IPS-NIHi7 (cell line): Measurements from ENCODE around the gene ISCA1.

Experiments used
- DNase-seq: peaks from one replicate; pipeline ENCODE4 v3.0.0; 2012; ENCODE audit warnings: mixed read lengths; ENCODE audit errors: extremely low spot score

ISCA1 gene

DNA sequence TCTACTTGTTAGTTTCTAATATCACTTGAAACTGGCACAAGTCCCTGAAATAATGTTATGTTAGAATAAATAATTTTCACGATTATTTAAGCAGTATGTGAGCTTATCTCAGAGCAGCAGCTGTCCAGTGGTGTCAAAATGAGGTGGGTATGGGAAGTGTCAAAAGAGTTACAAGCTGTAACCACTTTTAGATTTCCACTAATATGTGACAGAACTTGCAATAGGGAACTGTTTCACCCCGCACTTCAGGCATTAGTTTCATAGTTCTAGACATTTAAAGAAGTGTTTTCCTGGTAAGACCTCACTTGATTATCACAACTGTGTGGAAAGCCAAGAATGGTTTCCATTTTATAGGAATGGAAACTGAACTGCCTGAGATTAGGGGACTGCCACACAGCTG is 2.9 kb upstream of the ISCA1 start:
- DNase-seq, result no peak

DNA sequence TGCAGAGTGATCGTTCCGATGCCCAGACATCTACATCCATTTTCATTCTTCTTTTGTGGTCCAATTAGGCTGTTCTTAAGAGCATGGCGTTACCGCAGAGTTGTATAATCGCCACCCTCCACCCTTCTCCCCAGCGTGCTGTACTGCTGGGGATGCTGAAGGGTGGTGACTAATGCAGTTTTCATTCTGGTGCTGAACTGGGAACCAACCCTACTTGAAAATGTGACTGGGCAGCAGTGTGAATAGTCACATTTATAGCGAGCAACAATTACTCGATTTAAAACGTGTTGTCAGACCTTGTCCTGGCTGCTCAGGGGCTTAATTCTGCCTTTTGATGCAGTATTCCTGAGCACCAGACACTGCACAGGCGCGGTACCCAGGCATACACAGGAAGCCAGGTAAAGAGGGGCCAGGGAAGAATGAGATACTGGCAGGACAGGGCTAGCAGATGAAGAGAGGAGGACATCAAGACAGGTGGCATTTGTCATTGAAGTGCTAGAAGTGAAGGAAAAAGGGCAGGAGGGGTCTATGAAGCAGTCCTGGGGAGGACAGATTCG is 719 bp upstream of the ISCA1 start:
- DNase-seq, result peak; percentile 18

DNA sequence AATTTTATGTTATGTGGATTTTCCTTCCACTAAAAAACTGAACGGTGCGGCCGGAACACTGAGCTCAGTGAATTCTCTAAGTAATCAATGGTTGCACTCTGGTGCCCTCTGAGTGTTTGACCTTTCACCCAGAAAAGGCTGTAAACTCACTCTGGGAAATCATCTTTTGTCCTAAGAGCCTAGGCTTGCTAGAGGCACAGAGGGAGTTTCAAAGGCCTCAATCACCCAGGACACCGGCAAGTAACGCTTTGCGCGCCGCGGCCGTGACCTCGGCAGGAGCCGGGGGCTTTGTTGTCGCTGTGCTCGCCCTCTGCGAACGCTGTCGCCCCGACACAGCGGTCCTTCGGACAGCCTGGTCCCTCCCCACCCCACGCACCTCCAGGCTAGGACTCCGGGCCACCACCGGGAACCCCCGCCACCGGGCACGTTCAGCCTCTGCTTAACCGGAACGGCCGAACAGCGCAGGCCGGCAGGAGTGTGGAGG is 703 bp downstream of the ISCA1 start:
- DNase-seq, result no peak

DNA sequence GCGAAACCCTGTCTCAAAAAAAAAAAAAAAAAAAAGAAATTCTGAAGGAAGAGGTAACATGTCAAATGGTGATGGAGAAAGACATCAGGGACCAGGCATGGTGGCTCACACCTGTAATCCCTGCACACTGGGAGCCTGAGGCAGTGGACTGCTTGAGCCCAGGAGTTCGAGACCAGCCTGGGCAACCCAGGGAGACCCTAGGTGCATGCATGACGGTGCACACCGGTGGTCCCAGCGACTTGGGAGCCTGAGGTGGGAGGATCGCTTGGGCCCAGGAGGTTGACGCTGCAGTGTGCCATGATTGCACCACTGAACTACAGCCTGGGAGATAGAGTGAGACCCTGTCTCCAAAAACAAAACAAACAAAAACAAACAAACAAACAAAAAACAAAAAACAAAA is 1.8 kb downstream of the ISCA1 start:
- DNase-seq, result no peak

DNA sequence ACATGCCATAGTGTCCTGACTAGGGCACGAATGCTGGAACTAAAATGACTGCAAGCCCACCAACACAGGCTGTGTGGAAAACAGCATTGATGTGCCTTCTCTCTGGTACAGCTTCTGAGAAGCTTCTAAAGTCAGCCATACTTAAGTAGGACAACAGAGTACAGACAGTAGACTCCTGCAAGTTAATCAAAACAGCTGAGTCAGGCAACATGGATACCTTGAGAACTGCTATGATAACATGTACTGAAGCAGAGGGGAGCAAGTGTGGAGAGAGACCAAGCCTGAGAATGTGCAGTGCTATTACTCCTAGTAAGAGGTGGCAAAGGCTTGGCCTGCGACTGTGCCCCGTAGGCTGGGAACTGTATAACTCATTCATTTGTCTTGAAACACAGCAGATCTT is 2.5 kb downstream of the ISCA1 start:
- no peak for DNase-seq

DNA sequence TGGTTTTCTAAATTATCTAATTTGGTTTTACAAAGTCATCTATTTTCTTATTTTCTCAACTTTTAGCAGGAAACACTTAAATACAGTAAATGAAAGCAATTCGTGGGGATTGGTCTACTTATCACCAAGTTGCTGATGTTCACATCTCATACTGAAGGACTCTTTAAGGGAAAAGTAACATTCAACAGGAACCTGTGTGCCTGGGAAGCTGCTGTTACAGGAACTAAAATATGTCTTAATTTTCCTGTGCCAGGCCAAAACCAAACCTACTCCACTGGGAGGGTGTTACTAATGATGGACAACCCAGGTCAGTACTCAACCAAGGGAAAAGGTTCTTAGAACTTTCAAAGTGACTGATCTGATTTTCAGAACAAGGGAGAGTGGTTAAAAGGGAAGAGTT is 5.3 kb downstream of the ISCA1 start:
- no peak for DNase-seq

DNA sequence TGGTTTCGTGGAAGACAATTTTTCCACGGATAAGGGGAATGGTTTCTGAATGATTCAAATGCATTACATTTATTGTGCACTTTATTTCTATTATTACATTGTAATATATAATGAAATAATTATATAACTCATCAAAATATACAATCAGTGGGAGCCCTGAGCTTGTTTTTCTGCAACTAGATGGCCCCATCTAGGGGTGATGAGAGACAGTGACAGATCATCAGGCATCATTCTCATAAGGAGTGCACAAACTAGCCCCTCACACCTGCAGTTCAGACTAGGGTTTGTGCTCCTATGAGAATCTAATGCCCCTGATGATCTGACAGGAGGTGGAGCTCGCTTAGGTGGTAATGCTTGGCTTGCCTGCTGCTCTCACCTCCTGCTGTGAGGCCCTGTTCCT is 6.4 kb downstream of the ISCA1 start:
- no peak for DNase-seq

DNA sequence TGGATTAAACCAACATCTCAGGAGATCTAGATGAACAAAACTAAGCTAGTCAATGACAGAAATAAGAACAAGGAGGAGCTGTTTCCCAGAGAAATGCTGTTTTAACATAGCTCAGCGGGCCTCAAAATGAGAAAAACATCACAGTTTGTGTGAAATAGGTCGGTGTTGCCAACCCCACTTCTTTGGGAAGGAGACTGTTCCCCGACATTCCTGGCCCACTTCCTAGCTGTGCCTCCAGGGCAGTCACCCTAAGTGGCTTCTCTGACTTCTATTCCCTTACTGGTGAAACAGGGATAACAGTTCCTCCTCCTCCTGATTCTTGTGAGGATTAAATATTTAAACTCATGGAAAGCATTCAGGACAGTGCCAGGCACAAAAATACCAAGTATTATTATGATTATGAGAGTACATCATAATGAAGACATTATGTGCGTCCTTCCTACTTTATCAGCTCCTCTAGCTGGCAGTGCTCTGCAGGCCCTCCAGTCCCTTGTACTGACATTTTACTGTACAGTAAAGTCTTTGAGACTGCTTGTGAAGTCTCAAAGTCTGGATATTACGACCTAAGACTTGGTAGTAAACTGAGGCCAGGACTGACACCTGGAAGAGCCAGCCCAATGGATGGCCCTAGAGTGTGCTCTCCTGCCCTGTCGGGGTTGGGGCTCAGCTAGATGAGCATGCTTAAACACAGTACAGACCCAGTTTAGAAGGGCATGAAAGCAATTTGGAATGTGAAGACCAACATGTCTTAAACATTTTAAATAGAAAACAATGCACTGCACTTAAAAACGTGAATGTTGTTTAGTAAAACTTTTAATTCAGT is 7.3 kb downstream of the ISCA1 start:
- DNase-seq, result no peak

DNA sequence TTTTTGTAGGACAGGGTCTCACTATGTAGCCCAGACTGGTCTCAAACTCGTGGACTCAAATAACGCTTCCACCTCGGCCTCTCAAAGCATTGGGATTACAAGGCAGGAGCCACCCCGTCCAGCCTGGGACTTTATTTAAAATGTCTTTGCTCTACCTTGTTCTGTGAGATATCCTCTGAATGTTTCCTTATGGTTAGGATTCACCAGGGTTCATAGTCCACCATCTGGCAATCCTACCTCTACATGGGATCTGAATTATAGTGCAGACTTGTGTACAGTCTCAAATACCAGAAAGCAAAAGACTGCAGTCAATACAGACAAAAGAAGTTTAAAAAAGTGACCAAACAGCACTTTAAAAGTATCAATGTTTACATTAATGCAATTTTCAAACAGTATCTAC is 10.1 kb downstream of the ISCA1 start:
- no peak for DNase-seq

DNA sequence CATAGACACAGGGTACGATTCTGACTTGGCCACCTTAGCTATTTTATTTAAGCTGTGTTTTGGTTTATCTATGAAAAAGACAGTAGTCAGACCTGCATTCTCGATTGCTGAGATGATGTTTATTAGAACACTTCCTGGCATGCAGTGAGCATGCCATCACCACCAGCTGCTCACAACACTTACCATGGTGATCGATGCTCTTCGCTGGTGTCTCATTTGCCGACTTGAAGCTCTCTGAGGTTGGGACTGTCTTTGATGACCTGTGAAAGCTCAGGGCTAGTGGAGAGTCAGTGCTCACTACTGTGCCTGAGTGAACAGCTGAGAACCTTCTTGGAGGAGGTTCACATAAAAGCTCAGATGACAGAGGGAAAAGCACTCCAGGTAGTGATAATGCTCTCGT is 18.5 kb downstream of the ISCA1 start:
- DNase-seq, result no peak

DNA sequence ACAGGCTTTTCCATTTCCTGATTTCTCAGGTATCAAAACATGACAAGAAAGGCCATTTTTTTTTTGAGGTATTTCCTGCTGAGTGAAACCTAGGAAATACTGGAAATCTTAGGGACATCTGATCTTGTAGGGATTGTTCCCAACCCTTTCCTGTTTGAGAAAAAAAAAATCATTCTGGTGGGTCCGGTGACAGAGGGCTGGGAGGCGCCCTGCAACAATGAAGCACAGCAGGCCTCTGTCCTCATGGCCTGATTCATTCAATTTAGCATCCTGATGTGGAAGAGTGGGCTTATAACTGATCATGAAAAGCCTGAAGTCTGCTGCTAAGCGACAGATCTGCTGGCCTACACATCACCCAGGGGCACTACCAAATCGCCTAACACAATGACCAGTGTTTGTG is 19.8 kb downstream of the ISCA1 start:
- DNase-seq, result no peak

DNA sequence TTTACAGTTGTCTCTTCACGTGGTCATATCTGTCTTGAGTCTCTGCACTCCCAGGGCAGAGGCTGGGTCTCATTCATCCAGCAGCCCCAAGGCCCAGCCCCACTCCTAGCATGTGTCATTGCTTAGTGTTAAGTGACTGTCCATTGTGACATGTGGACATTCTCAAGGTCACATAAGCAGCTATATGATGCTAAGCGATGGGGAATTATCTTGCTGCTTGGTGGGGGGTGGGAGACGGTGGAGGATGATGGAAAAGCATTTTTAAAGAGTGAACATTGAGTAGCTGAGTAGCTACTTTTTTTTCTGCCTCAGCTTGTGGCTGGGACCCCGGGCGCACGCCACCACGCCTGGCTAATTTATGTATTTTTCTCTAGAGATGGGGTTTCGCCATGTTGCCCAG is 22.8 kb downstream of the ISCA1 start, which contains the start of gene C9orf153:
Gene C9orf153 (minus strand): TSS at position 101 of the 400 bp plus-strand sequence. CDS start 30,054 bp downstream, outside the sequence.
- no peak for DNase-seq

DNA sequence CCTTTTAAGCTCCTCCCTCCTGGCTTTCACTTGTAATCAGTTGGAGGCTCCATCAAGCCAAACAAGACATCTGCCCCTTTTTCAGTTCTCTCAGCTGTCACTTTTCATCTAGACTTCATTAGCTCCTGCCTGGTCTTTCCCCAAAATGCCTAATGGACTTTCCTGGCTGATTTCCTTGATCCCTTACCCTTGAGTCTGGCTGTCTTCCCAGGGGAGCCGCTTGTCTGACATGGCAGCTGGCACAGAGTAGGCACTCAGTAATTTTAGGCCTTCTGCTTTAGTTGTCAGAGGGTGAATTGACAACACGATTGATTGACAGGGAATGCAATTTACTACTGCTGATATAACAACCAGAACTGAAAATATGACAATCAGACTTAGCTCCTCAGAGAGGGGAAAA is 24.9 kb downstream of the ISCA1 start:
- DNase-seq, result no peak

DNA sequence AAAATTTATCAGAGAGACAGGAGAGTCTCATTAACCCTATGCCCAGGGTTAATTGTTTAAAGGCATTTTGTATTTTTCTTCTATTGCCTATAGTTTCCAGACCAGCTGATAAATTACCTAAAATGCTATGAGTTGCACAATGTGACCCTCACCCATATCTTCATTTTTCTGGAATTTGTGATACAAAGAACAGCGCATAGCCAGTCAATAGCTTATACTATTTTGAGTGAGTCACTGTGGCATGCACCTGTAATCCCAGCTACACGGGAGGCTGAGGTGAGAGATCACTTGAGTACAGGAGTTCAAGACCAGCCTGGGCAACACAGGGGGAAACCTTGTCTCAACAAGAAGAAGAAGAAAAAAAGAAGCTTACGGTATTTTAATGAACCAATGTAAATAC is 25.7 kb downstream of the ISCA1 start:
- DNase-seq, result no peak

DNA sequence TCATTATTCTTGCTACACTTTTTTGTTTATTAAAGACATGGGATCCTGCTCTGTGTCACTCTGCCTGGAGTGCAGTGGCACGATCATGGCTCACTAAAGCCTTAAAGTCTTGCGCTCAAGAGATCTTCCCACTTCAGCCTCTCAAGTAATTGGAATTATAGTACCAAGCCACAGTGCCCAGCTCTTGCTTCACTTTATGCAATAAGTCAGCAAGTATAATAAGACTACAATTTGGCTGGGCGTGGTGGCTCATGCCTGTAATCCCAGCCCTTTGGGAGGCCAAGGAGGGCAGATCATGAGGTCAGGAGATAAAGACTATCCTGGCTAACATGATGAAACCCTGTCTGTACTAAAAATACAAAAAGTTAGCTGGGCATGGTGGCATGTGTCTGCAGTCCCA is 28.8 kb downstream of the ISCA1 start:
- no peak for DNase-seq

DNA sequence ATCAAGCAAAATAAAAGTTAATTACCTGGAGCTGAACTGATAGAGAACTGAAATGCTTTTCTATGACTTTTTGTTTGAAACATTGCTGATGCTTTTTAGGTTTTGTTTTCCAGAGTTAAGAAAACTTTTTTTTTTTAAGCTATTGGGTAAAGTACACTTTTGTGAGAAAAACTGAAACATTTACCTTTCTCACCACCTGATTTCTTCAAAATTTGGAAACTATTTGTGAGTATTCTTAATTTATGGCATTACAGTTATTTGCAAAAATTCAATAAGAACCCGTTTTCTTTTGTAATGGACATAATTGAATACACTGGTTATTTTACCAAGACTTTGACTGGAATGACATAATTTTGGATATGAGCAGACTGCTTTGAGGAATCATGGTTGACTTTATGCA is 29.5 kb downstream of the ISCA1 start:
- no peak for DNase-seq

DNA sequence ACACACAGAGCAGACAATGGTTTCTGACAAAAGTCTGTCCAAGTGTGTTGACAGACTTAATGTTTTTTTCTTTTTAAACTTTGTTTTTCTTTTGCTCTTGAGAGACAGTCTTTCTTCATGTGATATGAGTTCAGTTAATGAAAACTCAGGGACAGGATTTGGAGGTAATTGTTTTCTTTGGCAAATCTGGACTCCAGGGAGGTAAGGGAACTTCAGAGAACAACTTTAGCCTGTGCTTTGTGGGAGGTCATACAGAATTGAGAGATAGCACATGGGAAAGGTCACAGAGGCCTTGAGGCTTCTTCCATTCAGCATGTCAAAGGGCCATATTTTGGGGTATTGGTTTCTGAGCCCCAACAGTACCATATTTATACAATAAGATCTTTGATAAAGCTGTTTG is 32.2 kb downstream of the ISCA1 start:
- DNase-seq, result no peak

DNA sequence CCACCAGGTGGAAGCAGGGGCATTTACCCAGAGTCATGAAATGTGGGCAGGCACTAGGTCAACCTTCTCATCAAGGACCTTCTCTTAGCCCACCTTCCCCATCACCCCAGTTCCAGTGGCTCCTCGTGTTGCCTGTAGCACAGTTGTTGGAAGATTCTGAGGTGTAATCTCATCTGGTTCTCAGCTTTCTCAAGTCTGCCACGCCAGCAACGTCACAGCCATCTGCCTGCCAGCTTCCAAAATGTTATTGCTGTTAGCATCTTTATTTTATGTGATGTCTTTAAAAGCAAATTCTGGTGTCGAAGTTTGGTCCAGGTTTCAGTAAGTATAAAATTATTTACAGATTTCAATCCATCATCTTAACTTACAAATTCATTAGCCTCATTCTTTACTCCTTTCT is 33.6 kb downstream of the ISCA1 start:
- no peak for DNase-seq

DNA sequence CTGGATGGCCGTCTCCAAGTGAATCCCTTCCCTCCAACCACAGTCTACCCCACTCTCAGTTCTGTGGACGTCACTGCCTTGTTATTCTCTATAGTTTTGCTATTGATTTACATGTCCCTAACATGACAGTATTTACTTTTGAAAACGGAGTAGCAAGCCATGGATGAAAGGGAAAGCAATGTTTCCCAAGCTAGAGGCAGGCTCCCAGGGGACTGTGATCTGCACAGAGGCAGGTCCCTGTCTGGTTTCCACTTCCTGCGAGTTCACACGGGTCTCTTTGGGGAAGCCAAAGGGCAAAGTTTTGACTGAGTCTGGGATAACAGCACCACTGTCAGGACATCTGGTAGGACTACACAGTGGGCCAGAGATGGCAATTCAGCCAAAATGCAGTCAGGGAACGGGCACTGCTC is 35.6 kb downstream of the ISCA1 start:
- DNase-seq, result peak; percentile 42

DNA sequence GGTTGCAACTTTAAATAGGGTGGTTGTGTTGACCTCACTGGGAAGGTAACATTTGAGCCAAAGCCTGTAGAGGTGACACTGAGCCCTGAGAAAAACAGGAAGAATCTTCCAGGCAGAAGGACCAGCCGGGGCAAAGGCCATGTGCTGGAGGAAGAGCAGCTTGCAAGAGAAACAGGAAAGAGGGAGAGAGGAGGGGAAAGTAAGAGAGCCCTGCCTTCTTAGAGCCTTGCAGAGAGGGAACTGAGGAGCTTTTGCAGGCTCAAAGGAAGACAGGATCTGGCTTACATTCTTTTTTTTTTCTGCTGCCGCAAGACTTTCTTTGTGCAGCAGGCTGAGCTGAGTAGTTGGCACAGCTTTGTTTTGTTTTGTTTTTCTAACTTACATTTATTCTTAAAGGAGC is 40.3 kb downstream of the ISCA1 start:
- DNase-seq, result no peak

DNA sequence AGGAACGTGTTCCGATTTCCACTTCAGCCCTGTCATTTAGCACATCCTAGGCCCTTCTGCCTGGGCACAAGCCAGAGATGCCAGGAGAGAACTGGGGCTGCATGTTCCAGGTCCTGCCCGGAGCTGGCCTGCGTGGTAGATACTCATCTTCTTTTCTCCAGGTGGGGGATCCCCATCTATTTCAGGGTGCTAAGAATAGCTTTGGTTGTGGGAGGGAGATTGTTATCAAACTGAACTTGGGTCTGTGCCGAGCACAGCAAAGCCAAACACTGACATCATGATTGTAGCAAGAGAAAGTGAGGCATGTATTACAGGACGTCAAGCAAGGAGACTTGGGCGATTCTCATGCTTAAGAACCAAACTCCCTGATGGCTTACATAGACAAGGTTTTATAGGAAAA is 41.1 kb downstream of the ISCA1 start:
- DNase-seq, result no peak

DNA sequence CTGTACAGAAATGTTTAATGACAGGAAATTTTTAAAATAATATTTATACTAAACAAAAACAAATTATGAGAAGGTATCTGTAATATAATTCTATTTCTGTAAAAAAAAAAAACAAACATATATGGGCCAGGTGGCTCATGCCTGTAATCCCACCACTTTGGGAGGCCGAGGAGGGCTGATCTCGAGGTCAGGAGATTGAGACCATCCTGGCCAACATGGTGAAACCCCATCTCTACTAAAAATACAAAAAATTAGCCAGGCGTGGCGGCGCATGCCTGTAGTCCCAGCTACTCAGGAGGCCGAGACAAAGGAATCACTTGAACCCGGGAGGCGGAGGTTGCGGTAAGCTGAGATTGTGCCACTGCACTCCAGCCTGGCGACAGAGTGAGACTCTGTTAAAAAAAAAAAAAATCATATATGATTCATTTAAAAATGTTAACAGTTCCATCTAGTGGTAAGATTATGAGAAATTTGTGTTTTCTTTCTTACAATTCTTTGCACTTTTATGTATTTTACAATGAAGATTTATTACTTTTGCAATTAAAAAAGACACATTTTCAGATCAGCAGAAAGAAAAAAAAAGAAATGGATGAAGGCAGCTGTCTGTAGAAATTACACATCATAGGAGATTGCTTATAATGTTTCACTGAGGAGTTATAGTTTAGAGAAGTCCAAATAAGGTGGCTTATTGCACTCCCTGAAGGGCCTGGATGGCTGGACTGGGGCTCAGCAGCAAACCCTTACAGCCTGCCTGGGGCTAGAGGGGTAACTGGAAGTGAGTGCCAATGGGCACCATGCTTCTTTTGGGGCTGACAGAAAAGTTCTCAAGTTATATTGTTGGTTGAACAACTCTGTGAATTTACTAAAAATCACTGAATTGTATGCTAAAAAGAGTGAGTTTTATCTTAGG is 43.2 kb downstream of the ISCA1 start:
- DNase-seq, result no peak
